ELF-1 (cell line): ENCODE results near the gene ADM2.
"Not testable (repeated sequence)": the region's sequence is repeated elsewhere in the genome, so short reads cannot be mapped to it uniquely, and the experiment has no call there.

Source experiments
- DNase-seq: peaks from one replicate; pipeline ENCODE4 v3.0.0-alpha.2; 2016; ENCODE audit warnings: low read depth, low spot score

Gene ADM2

DNA sequence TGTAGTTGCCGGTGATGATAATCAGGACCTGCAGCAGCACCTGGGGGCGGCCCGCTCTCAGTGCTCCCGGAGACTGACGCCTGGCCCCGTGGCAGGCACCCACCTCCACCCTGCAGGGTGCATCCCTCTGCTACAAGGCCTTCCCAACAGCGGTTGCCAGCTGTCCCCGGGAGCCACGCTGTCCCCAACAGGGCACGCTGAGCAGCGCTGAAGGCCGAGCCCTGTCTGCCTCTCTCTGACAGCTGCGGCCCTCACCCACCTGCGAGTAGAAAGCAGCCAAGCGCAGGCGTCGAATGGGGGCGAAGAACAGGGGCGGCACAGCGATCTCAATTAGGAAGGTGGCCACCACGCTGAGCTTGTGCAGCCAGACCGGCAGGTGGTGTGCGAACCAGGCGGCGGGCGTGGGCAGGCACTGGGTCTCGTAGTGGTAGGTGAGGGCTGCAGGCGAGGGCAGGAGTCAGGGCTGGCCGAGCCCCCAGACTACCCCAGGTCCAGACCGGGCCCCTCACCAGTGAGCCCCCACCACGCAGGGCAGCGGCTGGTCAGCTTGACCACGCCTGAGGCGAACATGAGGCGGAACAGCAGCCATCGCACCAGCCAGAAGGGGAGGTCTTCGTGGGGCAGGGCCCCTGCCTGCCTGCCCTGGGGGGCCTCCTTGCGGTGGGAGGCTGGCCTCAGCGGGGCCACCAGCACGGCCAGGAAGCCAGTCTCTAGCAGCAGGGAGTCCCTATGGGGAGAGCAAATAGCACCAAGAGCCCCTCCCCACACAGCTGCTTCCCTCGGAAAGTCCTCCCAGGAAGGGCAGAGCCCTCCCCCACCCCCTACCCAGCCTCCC is 24.6 kb downstream of the ADM2 start:
- peak; percentile 63 for DNase-seq

DNA sequence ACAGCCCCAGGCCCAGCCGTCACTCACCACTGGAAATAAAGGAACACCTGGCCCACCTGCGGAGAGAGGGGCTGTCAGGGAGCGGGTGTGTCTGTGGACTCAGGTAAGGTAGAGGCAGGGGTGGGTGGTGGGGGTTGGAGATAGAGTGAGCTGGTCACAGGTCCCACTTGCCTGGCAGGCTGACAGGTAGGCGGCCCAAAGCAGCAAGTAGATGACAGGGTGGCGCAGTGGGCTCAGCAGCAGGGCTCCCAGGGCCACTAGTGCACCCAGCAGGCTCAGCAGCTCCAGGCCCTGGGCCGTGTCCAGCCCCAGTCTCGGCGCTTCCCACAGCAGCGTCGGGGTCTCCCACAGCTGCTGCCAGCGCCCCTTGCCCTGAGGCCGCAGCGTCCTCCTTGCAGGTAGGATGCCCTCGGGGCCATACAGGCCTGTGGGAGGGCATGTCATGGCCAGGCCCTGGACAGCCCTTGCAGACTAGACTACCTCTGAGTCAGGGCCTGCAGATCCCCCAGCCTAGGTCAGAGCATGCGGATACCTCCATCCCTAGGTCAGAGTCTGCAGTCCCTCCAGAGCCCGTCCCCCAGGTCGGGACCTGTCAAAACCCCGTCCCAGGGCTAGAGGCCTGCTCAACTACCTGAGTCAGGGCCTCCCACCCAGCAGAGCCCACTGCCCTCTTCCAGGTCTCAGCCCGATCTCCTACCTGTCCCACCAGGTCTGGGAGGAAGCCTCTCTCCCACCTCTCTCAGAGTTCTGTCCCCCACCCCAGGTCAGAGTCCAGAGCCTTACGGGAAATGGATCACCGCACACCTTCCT is 25.5 kb downstream of the ADM2 start:
- peak; percentile 68 for DNase-seq

DNA sequence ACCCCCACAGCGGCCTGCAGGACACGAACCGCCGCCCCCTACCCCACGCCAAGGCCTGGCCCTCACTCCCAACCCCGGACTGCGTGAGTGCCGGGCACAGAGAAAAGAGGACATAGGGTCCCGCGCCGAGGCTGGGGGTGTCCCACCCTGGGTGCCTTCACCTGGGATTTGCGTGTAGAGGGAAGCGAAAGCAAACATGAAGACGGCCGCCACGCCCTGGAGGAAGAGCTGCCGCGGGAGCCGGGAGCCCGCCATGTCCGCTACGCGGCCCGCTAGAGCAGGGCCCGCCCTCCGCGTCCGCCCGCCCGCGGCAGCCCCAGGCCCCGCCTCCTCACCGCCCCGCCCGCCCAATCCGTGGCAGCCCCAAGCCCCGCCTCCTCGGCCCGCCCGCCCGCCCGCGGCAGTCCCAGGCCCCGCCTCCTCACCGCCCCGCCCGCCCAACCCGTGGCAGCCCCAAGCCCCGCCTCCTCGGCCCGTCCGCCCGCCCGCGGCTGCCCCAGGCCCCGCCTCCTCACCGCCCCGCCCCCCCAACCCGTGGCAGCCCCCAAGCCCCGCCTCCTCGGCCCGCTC is 26.2 kb downstream of the ADM2 start, which contains the start of gene LMF2:
Gene LMF2 (minus strand): TSS at position 282 of the 570 bp plus-strand sequence. CDS start 27 bp downstream, at position 255.
- DNase-seq: peak; percentile 56

DNA sequence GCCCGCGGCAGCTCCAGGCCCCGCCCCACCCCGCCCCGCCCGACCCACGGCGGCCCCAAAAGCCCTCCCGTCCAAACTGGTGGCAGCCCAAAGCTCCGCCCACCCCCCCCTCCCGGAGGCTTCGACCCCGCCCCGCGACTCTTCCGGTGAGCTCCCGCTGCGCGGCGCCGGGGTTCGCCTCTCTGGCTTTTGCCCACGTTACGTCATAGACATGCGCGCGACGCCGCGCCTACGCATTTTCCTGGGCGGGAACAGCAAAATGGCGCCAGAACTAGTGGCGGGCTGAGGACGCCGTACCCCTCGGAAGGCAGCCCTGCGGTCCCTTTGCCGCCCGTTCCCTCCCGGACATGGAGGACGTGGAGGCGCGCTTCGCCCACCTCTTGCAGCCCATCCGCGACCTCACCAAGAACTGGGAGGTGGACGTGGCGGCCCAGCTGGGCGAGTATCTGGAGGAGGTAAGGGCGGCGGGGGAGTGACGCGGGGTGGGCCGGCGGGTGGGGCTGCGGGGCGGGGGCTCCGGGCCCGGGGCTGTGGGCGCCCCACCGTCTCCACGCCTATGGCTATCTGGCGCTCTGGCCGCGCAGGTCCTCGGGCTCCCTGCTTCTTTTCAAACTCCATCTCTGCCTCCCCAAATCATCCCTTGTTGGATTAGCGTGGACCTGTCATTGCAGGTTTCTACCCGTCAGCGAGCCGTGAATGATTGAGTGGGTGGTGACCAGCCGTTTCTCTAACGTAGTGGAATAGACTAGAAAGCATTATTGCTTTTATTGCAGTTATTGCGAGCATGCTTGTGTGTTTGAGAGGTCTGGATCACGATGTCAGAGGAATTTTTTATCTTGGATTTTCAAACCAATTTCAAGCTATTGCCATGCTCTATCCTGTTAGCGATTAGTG is 26.9 kb downstream of the ADM2 start, which contains the start of gene NCAPH2:
Gene NCAPH2 (plus strand): TSS at position 234 of the 894 bp plus-strand sequence. CDS start 114 bp downstream, at position 348.
- peak; percentile 96 for DNase-seq

DNA sequence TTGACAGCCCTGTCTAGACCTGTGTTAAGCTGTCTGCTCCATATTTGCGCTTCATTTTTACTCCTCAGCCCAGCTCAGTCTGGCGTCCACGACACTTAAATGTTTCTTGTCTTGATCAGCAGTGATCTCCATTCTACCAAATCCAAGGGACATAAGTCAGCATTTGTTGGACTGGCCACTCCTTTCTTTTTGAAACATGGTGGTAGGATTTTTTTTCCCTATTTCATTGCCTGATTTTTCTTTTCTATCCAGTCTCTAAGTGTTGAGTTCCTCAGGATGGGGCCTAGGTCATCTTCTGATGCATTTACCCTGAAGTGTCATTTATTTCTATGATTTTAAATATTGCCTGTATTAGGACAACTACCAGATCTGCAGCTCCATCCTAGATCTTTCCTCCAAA is 27.6 kb downstream of the ADM2 start:
- no peak for DNase-seq

DNA sequence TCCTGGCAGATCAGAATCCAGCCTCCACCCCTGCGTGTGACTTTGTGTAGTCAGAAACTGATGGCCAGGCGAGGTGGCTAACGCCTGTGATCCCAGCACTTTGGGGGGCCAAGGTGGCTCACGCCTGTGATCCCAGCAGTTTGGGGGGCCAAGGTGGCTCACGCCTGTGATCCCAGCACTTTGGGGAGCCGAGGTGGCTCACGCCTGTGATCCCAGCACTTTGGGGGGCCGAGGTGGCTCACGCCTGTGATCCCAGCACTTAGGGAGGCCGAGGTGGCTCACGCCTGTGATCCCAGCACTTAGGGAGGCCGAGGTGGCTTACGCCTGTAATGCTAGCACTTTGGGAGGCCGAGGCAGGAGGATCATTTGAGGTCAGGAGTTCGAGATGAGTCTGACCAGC is 31.8 kb downstream of the ADM2 start:
- no peak for DNase-seq

DNA sequence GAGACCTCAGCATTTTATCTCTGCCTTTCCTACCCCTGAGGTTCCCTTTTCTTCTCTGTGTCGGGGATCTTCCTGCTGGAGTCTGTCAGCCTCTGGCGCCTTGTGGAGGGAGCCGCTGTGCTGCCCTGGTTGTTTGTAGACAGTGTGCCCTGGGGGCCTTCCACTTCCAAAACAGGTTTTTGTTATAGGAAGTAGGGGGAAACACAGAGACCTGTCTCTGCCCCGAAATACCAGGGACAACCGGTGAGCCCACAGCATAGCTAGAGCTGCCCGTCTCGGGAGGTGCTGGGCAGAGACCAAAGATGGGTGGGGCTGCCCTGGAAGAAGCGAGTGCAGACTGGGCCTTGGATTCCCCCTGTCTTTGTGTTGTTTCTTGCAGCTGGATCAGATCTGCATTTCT is 34.7 kb downstream of the ADM2 start:
- DNase-seq: peak; percentile 88

DNA sequence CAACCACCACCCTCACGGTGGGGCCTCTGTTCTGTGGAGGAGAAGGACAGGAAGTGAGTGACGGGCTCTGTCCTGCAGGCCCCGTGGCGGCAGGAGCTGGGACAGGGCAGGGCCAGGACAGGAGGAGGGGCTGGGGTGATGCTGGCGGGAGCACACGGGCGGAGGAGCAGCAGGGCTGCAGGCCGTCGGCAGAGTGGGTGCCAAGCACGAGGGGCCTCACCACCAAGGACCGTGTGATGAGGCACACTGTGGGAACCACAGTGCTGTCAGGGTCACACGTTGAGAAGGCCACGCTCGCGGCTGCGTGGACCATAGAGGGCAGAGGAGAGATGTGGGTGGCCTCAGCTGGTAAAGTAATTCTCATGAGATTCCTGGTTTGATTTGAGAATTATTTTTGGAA is 35.5 kb downstream of the ADM2 start:
- no peak for DNase-seq

DNA sequence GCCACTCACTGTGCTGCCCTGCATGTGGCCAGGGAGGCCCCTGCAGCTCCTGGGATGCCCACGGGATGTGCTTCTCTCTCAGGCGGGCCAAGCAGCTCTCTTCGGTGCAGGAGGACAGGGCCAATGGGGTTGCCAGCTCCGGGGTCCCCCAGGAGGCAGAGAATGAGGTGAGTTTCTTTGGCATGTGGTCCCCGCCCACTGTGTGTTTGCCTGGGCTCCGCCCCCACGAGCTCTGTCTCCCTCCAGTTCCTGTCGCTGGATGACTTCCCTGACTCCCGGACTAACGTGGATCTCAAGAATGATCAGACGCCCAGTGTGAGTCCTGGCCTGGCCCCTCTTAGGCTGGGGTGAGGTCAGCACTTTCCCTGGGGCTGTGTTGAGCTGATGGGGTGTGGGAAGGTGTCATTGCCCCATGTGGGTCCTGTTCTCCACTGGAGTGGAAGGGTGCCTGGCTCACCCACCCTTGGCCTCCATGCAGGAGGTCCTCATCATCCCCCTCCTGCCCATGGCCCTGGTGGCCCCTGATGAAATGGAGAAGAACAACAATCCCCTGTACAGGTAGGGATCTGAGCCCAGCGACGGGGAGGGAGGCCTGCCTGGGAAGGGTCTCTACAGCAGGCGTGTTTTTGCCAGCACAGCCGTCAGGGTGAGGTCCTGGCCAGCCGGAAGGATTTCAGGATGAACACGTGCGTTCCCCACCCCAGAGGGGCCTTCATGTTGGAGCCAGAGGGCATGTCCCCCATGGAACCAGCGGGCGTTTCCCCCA is 36.3 kb downstream of the ADM2 start:
- DNase-seq: no peak

DNA sequence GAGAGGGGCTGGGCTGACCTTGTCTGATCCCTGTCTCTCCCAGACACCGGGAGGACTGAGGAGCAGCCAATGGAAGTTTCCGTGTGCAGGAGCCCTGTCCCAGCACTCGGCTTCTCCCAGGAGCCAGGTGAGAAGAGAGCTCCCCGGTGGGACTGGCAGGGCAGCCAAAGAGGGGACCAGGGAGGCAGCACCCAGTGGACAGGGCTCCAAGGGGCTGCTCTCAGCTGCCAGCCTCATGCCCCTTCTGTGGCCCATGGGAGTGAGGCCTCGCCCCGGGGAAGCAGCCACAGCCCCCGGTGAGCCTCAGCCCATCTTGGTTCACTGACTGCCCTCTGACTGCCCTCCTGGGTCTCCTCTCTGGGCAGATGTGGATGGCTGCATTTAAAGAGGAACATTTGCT is 37.3 kb downstream of the ADM2 start:
- no peak for DNase-seq

DNA sequence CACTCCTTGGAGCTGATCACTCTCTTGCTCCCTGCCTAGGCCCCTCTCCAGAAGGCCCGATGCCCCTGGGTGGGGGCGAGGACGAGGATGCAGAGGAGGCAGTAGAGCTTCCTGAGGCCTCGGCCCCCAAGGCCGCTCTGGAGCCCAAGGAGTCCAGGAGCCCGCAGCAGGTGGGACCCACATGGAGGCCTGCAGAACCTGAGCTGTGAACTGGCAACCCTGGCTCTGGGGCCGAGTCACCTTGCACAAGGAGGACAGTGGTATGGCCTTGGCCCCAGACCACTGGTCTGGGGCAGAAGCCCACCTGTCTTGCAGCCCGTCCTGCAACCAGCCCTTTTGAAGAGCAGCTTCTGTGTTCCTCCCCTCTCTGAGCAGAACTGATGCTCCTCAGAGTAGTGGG is 37.8 kb downstream of the ADM2 start:
- no peak for DNase-seq

DNA sequence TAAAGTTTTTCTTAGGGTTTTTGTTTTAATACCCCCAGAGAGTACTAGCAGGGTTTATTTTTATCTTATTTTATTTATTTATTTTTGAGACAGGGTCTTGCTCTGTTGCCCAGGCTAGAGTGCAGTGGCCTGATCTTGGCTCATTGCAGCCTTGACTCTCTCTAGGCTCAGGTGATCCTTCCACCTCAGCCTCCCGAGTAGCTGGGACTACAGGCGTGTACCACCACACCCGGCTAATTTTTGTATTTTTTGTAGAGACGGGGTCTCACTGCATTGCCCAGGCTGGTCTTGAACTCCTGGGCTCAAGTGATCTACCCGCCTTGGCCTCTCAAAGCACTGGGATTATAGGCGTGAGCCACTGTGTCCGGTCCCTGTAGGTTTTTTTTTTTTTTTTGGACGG is 38.8 kb downstream of the ADM2 start:
- DNase-seq: not testable (repeated sequence)

DNA sequence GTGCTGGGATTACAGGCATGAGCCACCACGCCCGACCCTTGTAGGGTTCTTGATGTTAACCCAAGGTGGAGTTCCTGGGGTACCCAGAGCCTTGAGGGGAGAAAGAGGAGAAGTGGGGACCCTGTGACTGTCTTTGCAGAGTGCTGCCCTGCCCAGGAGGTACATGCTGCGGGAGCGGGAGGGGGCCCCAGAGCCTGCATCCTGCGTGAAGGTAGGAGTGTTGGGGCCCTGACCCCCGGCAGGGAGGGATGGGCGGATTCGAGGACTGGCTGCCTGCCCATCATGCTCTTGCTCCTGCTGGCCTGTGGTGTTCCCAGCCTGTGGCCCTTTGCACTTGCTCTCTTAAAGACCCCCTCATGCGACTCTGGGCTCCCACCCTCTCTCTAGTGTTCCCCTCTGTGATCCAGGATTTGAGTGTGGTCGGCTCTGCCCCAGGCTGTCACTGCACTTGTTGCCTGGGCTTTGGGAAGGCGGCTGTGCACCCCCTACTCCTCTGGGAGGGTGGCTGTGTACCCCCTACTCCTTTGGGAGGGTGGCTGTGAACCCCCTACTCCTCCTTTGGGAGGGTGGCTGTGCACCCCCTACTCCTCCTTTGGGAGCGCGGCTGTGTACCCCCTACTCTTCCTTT is 39.6 kb downstream of the ADM2 start:
- no peak for DNase-seq

DNA sequence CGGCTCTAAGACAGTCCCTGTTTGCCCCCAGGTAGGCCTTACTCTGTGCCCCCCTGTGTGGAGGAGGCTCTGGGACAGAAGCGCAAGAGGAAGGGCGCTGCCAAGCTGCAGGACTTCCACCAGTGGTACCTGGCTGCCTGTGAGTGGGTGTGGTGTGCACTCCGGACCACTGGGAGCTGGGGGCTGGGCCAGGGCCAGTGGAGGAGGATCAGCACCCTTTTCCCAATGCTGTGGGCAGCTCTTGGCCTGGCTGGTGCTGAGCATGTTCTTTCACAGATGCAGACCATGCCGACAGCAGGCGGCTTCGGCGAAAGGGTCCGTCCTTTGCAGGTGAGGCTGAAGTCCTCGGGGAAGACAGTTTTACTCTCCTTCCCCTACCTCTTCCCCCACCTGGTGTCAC is 40.4 kb downstream of the ADM2 start:
- DNase-seq: no peak

DNA sequence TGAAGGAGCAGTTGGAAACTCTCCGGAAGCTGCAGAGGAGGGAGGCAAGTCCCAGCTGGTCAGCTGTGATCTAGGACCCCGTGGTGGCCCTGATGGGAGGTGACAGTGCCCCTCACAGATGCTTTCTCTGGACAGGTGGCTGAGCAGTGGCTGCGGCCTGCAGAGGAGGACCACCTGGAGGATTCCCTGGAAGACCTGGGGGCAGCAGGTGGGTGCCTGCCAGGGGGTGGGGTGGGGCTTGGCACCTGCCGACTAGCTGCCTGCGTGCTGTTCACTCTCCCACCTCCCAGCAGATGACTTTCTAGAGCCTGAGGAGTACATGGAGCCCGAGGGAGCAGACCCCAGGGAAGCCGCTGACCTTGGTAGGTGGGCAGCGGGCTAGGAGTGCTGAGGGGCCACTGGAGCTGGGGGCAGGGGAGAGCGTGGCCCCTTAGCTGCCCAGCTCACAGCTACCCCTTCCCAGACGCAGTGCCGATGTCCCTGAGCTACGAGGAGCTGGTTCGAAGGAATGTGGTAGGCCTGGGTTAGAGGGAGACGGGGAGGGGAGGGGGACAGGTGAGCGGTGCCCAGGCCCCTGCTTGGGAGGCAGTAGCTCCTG is 41.0 kb downstream of the ADM2 start:
- DNase-seq: no peak

DNA sequence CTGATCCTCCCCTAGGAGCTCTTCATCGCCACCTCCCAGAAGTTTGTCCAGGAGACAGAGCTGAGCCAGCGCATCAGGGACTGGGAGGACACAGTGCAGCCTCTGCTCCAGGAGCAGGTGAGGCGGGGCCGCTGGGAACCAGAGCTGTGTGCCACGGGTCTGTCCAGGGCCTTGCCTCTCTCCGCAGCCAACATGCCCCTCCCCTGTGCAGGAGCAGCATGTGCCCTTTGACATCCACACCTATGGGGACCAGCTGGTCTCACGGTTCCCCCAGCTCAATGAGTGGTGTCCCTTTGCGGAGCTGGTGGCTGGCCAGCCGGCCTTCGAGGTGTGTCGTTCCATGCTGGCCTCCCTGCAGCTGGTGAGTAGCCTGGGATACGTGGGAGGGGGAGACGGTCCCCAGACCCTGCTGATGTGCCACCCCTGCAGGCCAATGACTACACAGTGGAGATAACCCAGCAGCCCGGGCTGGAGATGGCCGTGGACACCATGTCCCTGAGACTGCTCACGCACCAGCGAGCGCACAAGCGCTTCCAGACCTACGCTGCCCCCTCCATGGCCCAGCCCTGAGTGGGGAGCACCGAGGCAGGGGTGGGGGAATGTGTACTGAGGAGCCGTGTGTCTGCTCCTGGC is 41.6 kb downstream of the ADM2 start:
- DNase-seq: no peak

DNA sequence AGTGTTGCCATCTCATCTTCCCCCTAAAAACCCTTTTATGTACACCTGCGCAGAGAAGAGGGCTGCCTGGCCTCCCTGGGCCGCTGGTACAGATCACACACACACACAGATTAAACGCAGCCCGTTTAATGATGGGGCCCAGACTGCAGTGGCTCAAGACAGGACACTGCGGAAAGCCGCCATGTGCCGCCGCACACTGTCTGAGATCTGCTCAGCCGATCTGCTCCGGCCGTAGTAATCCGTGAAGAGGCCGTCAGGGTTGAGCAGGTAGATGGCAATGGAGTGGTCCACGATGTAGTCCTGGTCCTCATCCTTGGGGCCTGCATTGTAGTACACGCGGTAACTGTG is 42.1 kb downstream of the ADM2 start:
- no peak for DNase-seq

DNA sequence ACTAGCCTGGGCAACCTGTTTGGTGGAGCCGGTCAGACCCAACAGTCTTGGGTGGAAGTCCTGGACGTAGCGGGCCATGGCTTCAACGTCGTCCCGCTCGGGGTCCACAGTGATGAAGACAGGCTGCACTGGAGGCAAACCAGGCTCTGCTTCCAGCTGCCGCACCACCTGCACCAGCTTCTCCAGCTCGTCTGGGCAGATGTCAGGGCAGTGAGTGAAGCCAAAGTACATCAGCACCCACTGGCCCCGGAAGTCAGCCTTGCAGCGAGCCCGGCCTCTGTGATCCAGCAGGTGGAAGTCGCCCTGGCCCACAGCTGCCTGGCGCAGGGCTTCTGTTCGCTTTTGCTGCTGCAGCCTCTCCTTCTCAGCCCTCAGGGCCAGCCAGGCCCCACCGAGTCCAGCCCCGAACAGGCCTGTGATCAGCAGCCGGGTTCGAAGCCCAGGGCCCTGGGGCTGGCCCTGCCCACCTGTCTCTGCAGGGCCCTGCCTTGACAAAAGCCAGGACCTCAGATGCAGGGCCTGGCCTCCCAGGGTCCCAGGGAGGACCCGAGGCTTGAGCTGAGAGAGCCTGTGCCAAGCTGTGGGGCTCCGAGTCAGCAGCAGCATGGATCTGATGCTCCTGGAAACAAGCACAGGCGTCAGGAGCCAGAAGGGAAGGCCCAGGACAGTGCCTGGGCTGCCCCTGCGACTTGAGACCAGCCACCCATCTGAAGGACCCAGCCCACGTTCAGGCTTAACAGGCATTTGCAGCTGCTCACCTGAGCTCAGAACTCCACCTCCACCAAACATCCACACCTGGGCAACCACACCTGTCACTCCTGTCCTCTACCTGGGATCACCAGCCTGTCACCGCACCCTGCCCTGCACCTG is 42.7 kb downstream of the ADM2 start:
- peak; percentile 76 for DNase-seq
